Endothelial cell of umbilical vein (primary cell): ENCODE results near the gene BMPR1A. TPM values are rescaled to one million over a fixed set of nuclear protein-coding genes. Genes with fewer than 3 reads are reported as not detected.

ENCODE experiments used
- BruUV-seq: library from RNA; stranded (reverse); fragments of 400-500 nt; replicated peaks from 2 replicates; lab custom pipeline; 2021; lab: Mats Ljungman, UMichigan
- CTCF ChIA-PET: fragments of 300-600, 350-600 bp; sonication (Branson Sonifier 250); formaldehyde crosslinking; loops from one replicate; lab custom pipeline; 2021; ENCODE audit warnings: antibody characterized with exemption, inconsistent platforms; lab: Charles Lee
- POLR2A ChIA-PET: fragments of 300-600, 350-600 bp; sonication (Branson Sonifier 250); formaldehyde crosslinking; loops from one replicate; lab custom pipeline; 2021; ENCODE audit warnings: antibody characterized with exemption, inconsistent platforms; lab: Charles Lee
- DNase-seq: peaks from one replicate; pipeline ENCODE4 v3.0.0-alpha.2; 2011; ENCODE audit warnings: low read depth, low spot score
- FAIRE-seq: peaks from 2 replicates; lab custom pipeline; 2011; peaks lifted over from hg19 to GRCh38; lab: Jason Lieb, UNC
- H2AFZ ChIP-seq: 2 replicates; pipeline ENCODE4 v1.6.0; 2012; ENCODE audit warnings: low read depth, low read length, control low read depth, inconsistent platforms
- H3K27ac ChIP-seq: 2 replicates; pipeline ENCODE4 v1.5.1; 2011; ENCODE audit warnings: low read depth, mild to moderate bottlenecking, control low read depth, low read length, moderate library complexity; ENCODE audit not compliant: insufficient read depth
- H3K27me3 ChIP-seq, 2 experiments: 2 replicates each; pipeline versions ENCODE4 v1.6.0 to v1.6.1; 2011; ENCODE audit warnings: low read length in 2 of 2, mixed read lengths in 1 of 2; ENCODE audit not compliant: control insufficient read depth in 2 of 2, insufficient read depth in 2 of 2
- H3K36me3 ChIP-seq, 2 experiments: 2 replicates in 1 of 2; 3 replicates in 1 of 2; pipeline ENCODE4 v1.5.1; 2011; ENCODE audit warnings: low read length in 2 of 2, mild to moderate bottlenecking in 1 of 2, moderate library complexity in 1 of 2; ENCODE audit not compliant: control insufficient read depth in 2 of 2, insufficient read depth in 2 of 2; ENCODE audit errors: extremely low read depth in 1 of 2
- H3K4me1 ChIP-seq: 3 replicates; pipeline ENCODE4 v1.5.1; 2011; ENCODE audit warnings: mild to moderate bottlenecking, low read length; ENCODE audit not compliant: control insufficient read depth, insufficient read depth; ENCODE audit errors: extremely low read depth
- H3K4me2 ChIP-seq: 2 replicates; pipeline ENCODE4 v1.6.1; 2011; ENCODE audit warnings: low read length, control low read depth, mixed read lengths; ENCODE audit not compliant: insufficient read depth
- H3K4me3 ChIP-seq, 3 experiments: fragments of 200-600 bp in 1 of 3; sonication (generic), shearing (Covaris generic) in 1 of 3; replicated peaks in 1 of 3; 2 replicates each; pipeline ENCODE4 v1.5.1; 2011 to 2016; ENCODE audit warnings: control low read depth in 3 of 3, low read length in 3 of 3, mild to moderate bottlenecking in 2 of 3, inconsistent platforms in 1 of 3, low read depth in 1 of 3, moderate library complexity in 1 of 3; ENCODE audit not compliant: insufficient read depth in 1 of 3
- H3K79me2 ChIP-seq: 2 replicates; pipeline ENCODE4 v1.6.0; 2012; ENCODE audit warnings: low read length, inconsistent platforms; ENCODE audit not compliant: control insufficient read depth, insufficient read depth
- H3K9ac ChIP-seq: replicated peaks from 2 replicates; pipeline ENCODE3; 2011; ENCODE audit warnings: low read length, control low read depth; ENCODE audit not compliant: insufficient read depth; ENCODE audit errors: extremely low read depth
- H3K9me1 ChIP-seq: replicated peaks from 3 replicates; pipeline ENCODE4 v1.6.0; 2011; ENCODE audit warnings: mild to moderate bottlenecking, low read length; ENCODE audit not compliant: control insufficient read depth, insufficient read depth; ENCODE audit errors: extremely low read depth
- H3K9me3 ChIP-seq: replicated peaks from 2 replicates; pipeline ENCODE4 v1.5.1; 2012; ENCODE audit warnings: low read length, inconsistent platforms; ENCODE audit not compliant: control insufficient read depth, insufficient read depth
- H4K20me1 ChIP-seq: replicated peaks from 2 replicates; pipeline ENCODE3; 2011; ENCODE audit warnings: mild to moderate bottlenecking, low read length; ENCODE audit not compliant: control insufficient read depth, insufficient read depth; ENCODE audit errors: extremely low read depth
- CTCF ChIP-seq, 2 donors: IDR thresholded peaks; 1 replicate in 1 of 2; 2 replicates in 1 of 2; pipeline ENCODE4 v1.5.1; 2011; ENCODE audit warnings: low read length in 2 of 2, mild to moderate bottlenecking in 2 of 2, moderate library complexity in 2 of 2, control low read depth in 1 of 2, inconsistent platforms in 1 of 2, low read depth in 1 of 2; ENCODE audit not compliant: insufficient read depth in 1 of 2; ENCODE audit errors: extremely low read depth in 1 of 2
- EZH2 ChIP-seq: IDR thresholded peaks from 2 replicates; pipeline ENCODE4 v1.6.1; 2012; ENCODE audit warnings: borderline replicate concordance, low read depth, mild to moderate bottlenecking, moderate library complexity, low read length, inconsistent platforms; ENCODE audit not compliant: severe bottlenecking
- FOS ChIP-seq: IDR thresholded peaks from 2 replicates; pipeline ENCODE4 v1.6.1; 2011; ENCODE audit warnings: mild to moderate bottlenecking, low read length, moderate library complexity, borderline replicate concordance; ENCODE audit not compliant: insufficient read depth
- GATA2 ChIP-seq: IDR thresholded peaks from 2 replicates; pipeline ENCODE4 v1.7.0; 2011; ENCODE audit warnings: low read depth, mild to moderate bottlenecking, moderate library complexity, mixed read lengths, low read length; ENCODE audit not compliant: insufficient read length, insufficient read depth
- JUN ChIP-seq: IDR thresholded peaks from 2 replicates; pipeline ENCODE4 v1.6.1; 2011; ENCODE audit warnings: borderline replicate concordance, low read depth; ENCODE audit not compliant: insufficient read length, insufficient read depth
- MAX ChIP-seq: IDR thresholded peaks from 2 replicates; pipeline ENCODE4 v1.6.1; 2011; ENCODE audit not compliant: insufficient read depth, insufficient read length
- MYC ChIP-seq: IDR thresholded peaks from one replicate; pipeline ENCODE4 v1.6.1; 2011; ENCODE audit warnings: mild to moderate bottlenecking, low read depth, low read length
- POLR2A ChIP-seq: IDR thresholded peaks from 2 replicates; pipeline ENCODE4 v1.6.1; 2012; ENCODE audit warnings: low read depth, mild to moderate bottlenecking, control low read depth, low read length
- POLR2AphosphoS5 ChIP-seq: IDR thresholded peaks from 2 replicates; pipeline ENCODE4 v1.6.1; 2012; ENCODE audit warnings: low read depth, mild to moderate bottlenecking, control low read depth, low read length, moderate library complexity; ENCODE audit not compliant: insufficient read depth
- dilution Hi-C: fragments of 300-500 bp; cut with MboI; formaldehyde crosslinking; loops from one replicate; pipeline ENCODE4 v1.15.0; 2019; ENCODE audit warnings: low sequenced_read_pairs; ENCODE audit not compliant: extremely low pct_ligation_motif_present
- intact Hi-C: fragments of 100-400 bp; cut with micrococcal nuclease; formaldehyde crosslinking; loops from one replicate; pipeline ENCODE4 v1.10.0; 2022
- polyA plus RNA-seq, 4 experiments: library from polyadenylated mRNA; depleted of rRNA in 3 of 4; stranded (reverse) in 3 of 4; unstranded in 1 of 4; fragments of >200 nt; gene quantifications; 2 replicates each; pipeline versions ENCODE4 v1.2.1 to v1.2.3, GENCODE V29; 2011 to 2012; ENCODE audit warnings: missing spikeins in 1 of 4
- total RNA-seq: library from RNA; stranded (reverse); gene quantifications from 2 replicates; pipeline ENCODE4 v1.2.3, GENCODE V29; 2021

Gene BMPR1A
- total and polyA plus RNA-seq, 2 donors (not counting 3 experiments of a cell fraction or from before 2014, with no cell fraction given) = not detected

GRCh38 chr10:86974484-86974883, 218.1 kb downstream of the BMPR1A start:
- Histone ChIP-seq H3K27ac (no peak overlapping the region), H3K79me2 (no peaks in the 10 kb centered on the region), H3K4me1 (peaks cover 19% of the 10 kb centered on the region), H4K20me1 (no peaks in the 10 kb centered on the region), H3K9me3 (no peaks in the 10 kb centered on the region), H2AFZ (no peak overlapping the region), H3K4me3 (no peak overlapping the region), H3K27me3 (no peaks in the 10 kb centered on the region), H3K36me3 (no peaks in the 10 kb centered on the region), H3K4me2 (no peak overlapping the region), H3K9ac (no peak overlapping the region), H3K9me1 (no peaks in the 10 kb centered on the region)
- intact Hi-C loops = loop anchor here (5.0 kb wide), 1 partner anchor 688 kb away; no protein-coding TSS in a partner anchor
- CTCF ChIA-PET = interaction anchor here (0.9 kb wide), 1 partner anchor 15 kb away, joined by 4 read pairs; no protein-coding TSS in a partner anchor
- TF ChIP-seq MAX = no peak
- no peak for TF ChIP-seq FOS
- TF ChIP-seq EZH2 = no peak
- TF ChIP-seq MYC = no peak
- no peak for TF ChIP-seq JUN
- no peak for TF ChIP-seq POLR2AphosphoS5
- TF ChIP-seq CTCF (IDR thresholded peaks at IDR 0.05; ENCODE audit: extremely low read depth in 1 of 2, insufficient read depth in 1 of 2, low read depth in 1 of 2, low read length in 2 of 2) = no peak
- no peak for TF ChIP-seq POLR2A
- TF ChIP-seq GATA2 = no peak
- no peak for DNase-seq
- POLR2A ChIA-PET = no interaction called here
- dilution Hi-C loops = no loop called here
- BruUV-seq = no TSS peak
- FAIRE-seq = no peak
